GM18511 (cell line): ENCODE results near the gene KCND2.
"Not testable (repeated sequence)": the region's sequence is repeated elsewhere in the genome, so short reads cannot be mapped to it uniquely, and the experiment has no call there.

ENCODE experiments used
- ATAC-seq: cut with Tn5 transposase; IDR thresholded peaks from one replicate; pipeline ENCODE4 v1.9.1; 2021; ENCODE audit warnings: mild to moderate bottlenecking, moderate library complexity; ENCODE audit not compliant: unreplicated experiment

KCND2 gene

GRCh38 chr7:120691915-120692314 lies 418.9 kb downstream of the KCND2 start:
- ATAC-seq: no peak

DNA sequence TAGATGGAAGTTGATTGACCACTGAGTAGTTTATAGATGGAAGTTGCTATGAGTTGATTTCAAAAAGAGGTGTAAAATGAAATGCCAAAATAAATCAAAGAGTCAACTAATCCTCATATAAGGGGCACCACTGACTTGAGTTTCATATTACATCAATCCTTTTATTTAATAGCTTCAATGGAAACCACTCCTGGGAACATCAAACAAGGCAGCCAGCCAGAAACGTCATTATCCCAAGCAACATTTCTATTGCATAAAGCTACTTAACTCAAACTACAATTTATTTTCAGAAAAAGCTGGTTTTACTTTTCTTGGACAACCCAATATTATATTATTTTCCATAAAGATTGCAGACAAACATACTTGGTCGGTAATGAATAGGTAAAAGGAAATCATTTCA lies 422.9 kb downstream of the KCND2 start:
- no peak for ATAC-seq

DNA sequence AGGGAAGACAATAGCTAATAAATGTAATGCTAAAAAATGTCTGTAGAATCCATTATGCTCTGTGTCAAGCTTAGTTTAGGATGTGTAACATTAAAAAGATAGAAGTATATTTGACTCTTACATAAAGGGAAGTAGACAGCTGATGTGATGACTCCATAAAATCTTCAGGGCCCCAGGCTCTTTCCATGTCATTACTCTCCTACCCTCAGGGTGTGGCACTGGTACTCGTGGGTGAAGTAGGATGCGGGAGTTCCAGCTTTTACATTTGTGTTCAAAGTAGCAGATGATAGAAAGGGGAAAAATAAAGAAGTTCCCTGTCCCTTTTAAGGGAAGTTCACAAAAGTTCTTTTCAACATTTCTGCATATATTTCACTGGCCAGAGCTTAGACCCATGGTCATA lies 427.8 kb downstream of the KCND2 start:
- ATAC-seq: no peak

DNA sequence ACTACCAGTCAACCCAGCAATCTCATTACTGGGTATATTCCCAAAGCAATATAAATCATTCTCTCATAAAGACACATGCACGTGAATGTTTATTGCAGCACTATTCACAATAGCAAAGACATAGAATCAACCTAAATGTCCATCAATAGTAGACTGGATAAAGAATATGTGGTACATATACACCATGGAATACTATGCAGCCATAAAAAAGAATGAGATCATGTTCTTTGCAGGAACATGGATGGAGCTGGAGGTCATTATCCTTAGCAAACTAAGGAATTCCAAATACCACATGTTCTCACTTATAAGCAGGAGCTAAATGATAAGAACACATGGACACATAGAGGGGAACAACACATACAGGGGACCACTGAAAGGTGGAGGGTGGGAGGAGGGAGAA lies 429.4 kb downstream of the KCND2 start:
- not testable (repeated sequence) for ATAC-seq

DNA sequence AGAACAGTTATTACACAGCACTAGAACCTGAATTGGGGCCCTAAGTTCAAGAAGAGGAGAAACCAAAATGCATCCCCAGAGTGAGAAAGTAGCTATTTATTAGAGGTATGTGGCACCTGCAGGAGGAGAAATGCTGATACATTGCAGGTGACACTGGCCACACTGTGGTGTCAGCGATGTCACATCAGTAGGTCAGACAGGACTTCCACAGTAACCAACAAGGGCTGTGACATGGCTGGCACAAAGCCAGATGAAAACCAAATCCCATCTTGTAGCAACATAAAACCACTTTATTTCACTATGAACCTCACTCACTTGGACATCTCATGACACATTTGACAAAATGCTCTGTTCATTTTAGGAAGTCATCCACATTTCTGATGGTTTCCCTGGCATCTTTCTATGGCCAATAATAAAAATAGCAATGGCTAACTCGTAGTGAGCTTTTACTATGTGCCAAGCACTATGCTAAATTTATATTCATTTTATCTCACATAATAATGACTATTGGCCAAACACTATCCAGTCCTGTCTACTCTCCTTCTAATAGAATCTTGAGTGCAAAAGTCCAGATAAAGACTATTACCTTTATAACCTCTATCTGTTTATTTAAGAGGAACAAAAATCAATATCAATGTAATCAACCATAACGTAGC lies 430.7 kb downstream of the KCND2 start:
- ATAC-seq: no peak

- no peak for ATAC-seq
These were observed 436.4 kb downstream of the KCND2 start for GRCh38 chr7:120709252-120709971.

DNA sequence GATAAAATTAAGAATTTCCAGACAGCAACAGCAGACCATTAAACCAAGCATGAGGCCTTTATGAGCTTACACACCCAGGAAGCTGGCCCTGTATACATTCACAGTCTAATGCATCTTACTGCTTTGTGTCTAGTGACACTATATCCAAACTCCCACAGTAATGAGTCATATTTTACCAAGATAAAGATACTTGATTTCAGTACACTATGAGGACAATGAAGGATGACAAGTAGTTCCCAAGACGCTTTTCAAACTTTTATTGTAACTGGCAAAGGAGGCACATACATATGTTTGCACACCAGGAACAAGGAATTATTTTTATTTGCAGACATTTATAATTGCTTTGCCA lies 437.0 kb downstream of the KCND2 start:
- no peak for ATAC-seq

GRCh38 chr7:120714945-120715344 lies 442.0 kb downstream of the KCND2 start:
- no peak for ATAC-seq

- no peak for ATAC-seq
These were observed 443.3 kb downstream of the KCND2 start for GRCh38 chr7:120716307-120716706.

GRCh38 chr7:120717166-120717565 lies 444.2 kb downstream of the KCND2 start:
- ATAC-seq: no peak

DNA sequence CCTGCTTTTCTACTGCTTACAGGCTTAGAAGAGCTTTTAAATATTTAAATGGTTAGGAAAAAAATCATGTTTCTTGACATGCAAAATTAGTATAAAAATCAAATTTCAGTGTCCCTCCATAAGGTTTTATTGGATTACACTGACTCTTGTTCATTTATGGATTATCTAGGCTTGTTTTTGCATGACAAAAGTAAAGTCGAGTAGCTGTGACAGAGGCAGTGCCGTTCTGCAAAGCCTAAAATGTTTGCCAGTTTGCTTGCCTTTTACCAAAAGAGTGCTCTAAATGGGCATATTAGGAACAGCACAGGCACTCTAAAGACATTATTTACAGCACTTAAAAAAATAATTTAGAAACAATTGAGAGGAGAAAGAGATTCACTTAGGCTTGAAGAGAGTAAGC lies 445.4 kb downstream of the KCND2 start:
- no peak for ATAC-seq

GRCh38 chr7:120720317-120720716 lies 447.3 kb downstream of the KCND2 start:
- ATAC-seq: no peak

GRCh38 chr7:120723465-120724385 lies 450.8 kb downstream of the KCND2 start:
- ATAC-seq: no peak

GRCh38 chr7:120724448-120724847 lies 451.5 kb downstream of the KCND2 start:
- ATAC-seq: no peak

- ATAC-seq: no peak
These were observed 452.0 kb downstream of the KCND2 start for GRCh38 chr7:120724955-120725354.

GRCh38 chr7:120725376-120726039 lies 452.5 kb downstream of the KCND2 start:
- no peak for ATAC-seq

GRCh38 chr7:120729245-120729644 lies 456.3 kb downstream of the KCND2 start:
- ATAC-seq: no peak

DNA sequence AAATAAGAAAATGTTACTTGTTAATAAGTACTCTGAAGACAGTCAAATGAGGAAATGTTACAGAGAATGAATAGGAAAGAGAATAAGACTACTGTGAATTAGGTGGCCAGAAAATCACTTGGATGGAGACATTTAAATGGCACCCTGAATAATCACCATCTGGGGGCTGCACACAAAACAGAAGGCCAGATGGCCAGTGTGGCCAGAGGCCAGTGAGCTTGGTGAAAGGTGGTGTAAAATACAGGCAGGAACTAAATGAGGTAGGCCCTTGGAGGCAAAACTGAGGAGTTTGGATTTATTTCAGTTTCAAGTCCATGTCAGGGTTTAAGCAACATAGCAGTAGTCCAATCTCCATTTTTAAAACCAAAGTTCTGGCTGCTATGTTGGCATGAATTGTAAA lies 458.3 kb downstream of the KCND2 start:
- ATAC-seq: no peak

GRCh38 chr7:120732256-120732655 lies 459.3 kb downstream of the KCND2 start:
- no peak for ATAC-seq

DNA sequence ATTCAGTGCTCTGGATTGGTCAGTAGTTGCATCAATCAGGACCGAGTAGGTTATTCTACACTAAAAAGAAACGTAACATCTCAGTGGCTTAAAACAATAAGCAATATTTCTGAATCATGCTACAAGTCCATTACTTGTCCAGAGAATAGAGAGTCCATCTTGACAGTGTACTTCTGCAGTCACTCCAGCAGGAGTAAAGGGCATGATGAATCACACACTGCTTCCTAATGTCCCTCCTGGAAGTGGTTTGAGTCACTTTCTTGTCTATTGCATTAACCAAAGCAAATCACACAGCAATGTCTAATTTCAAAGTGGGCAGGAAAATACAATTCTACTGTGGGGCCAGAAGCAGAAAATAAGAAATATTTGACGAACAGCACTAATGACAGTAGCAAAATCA lies 460.2 kb downstream of the KCND2 start:
- ATAC-seq: no peak

- ATAC-seq: no peak
These were observed 460.9 kb downstream of the KCND2 start for GRCh38 chr7:120733835-120734234.
